22Rv1 (cell line): Measurements from ENCODE around the gene UBE2QL1.

Source experiments
- H3K27ac ChIP-seq: fragments of 450-650 bp; 2 replicates; pipeline ENCODE4 v1.5.1; 2017
- CTCF ChIP-seq: fragments of 450-650 bp; IDR thresholded peaks from 2 replicates; pipeline ENCODE4 v1.5.1; 2017; ENCODE audit warnings: mild to moderate bottlenecking
- ZFX ChIP-seq: fragments of 450-650 bp; IDR thresholded peaks from 2 replicates; pipeline ENCODE4 v1.6.1; 2017; ENCODE audit warnings: antibody characterized with exemption, borderline replicate concordance

UBE2QL1 gene

GRCh38 chr5:6449465-6450158, 953 bp downstream of the UBE2QL1 start:
- no peak overlapping the region for H3K27ac ChIP-seq
- TF ChIP-seq CTCF (no peak), ZFX (no peak)

- TF ChIP-seq CTCF (no peak), ZFX (no peak)
- no peak overlapping the region for H3K27ac ChIP-seq
Observed at GRCh38 chr5:6450319-6450833, 1.7 kb downstream of the UBE2QL1 start.

GRCh38 chr5:6452622-6453504, 4.2 kb downstream of the UBE2QL1 start:
- TF ChIP-seq CTCF (no peak), ZFX (no peak)
- H3K27ac ChIP-seq: no peak overlapping the region

- TF ChIP-seq ZFX (no peak), CTCF (no peak)
- no peak overlapping the region for H3K27ac ChIP-seq
Observed at GRCh38 chr5:6453937-6454560, 5.4 kb downstream of the UBE2QL1 start.

GRCh38 chr5:6454628-6455053, 6.0 kb downstream of the UBE2QL1 start:
- TF ChIP-seq CTCF (no peak), ZFX (no peak)
- no peak overlapping the region for H3K27ac ChIP-seq

GRCh38 chr5:6455571-6456200, 7.0 kb downstream of the UBE2QL1 start:
- H3K27ac ChIP-seq: no peak overlapping the region
- TF ChIP-seq ZFX: no peak

GRCh38 chr5:6456766-6457370, 8.2 kb downstream of the UBE2QL1 start:
- H3K27ac ChIP-seq: no peak overlapping the region
- no peak for TF ChIP-seq CTCF
- TF ChIP-seq ZFX: no peak
